Measurements from ENCODE around the gene SLC7A9. TPM values are rescaled to one million over a fixed set of nuclear protein-coding genes. Genes with fewer than 3 reads are reported as not detected.

The SLC7A9 gene
- polyA plus RNA-seq, 3 donors = 0.13 TPM; not detected in 2

DNA sequence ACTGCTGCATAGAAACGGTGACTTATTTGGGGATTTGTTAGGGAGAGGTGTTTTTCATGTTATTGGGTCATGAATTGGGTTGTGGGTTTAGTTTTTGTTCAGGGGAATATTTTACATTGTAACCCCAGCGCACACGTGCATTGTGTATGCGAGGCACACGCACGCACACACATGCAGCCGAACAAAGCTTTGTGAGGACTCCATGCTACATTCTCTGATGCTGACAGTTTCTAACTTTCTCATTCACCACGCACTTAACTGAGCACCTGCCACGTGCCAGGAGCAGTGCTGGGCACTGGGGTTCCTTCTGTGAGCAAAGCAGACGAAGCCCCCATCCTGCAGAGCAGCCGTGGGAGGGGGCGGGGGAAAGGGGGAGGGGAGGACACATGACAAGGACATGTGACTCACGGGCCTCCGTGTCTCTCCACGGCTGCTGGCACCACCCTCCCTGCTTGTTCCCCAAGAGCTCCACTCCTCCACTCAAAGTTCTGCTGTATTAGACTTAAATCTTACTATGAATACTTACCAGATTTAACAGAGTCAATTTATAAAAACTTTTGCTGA lies 55.6 kb downstream of the SLC7A9 start:
- Mint-ChIP-seq H3K4me3 (no peak overlapping the region), H3K4me1 (no peaks in the 10 kb centered on the region), H3K9me3 (no peaks in the 10 kb centered on the region), H3K36me3 (no peaks in the 10 kb centered on the region), H3K27me3 (ENCODE audit: low read depth in 3 of 3) (peaks cover 0 to 6% (median 6%) of the 10 kb centered on the region in 3 donors), H3K27ac (no peak overlapping the region)
- intact Hi-C loops (cut with micrococcal nuclease) = no loop called here
- 78% methylated on average over 7 of the region's 15 CpGs for WGBS (ENCODE audit: insufficient coverage)
- Histone ChIP-seq H3K79me2 (ENCODE audit: insufficient read depth, low read length) (no peaks in the 10 kb centered on the region), H3K9ac (ENCODE audit: insufficient read depth, low read length, poor library complexity, severe bottlenecking) (no peak overlapping the region), H3K9me3 (replicated peaks in 1 of 2; ENCODE audit: control insufficient read depth in 1 of 2, insufficient read depth in 1 of 2, low read length in 2 of 2) (no peaks in the 10 kb centered on the region), H3K36me3 (replicated peaks in 1 of 2; ENCODE audit: control insufficient read depth in 1 of 2, insufficient read depth in 2 of 2, low read length in 2 of 2) (no peaks in the 10 kb centered on the region), H2AFZ (ENCODE audit: insufficient read depth, low read depth, low read length, poor library complexity, severe bottlenecking) (no peak overlapping the region), H3K4me2 (replicated peaks; ENCODE audit: extremely low read depth, low read length, poor library complexity, severe bottlenecking) (no peak overlapping the region), H3K27me3 (ENCODE audit: control insufficient read depth in 2 of 2, insufficient read depth in 2 of 2, low read length in 2 of 2) (no peaks in the 10 kb centered on the region), H4K20me1 (ENCODE audit: insufficient read depth, low read length) (no peaks in the 10 kb centered on the region), H3K4me3 (replicated peaks in 1 of 3; ENCODE audit: low read depth in 2 of 3, low read length in 3 of 3) (no peak overlapping the region), H3K4me1 (ENCODE audit: control insufficient read depth in 1 of 2, insufficient read depth in 2 of 2, low read length in 2 of 2) (no peaks in the 10 kb centered on the region), H3K27ac (ENCODE audit: low read depth in 1 of 2, low read length in 2 of 2) (no peak overlapping the region)
- TF ChIP-seq, protein P1, sequence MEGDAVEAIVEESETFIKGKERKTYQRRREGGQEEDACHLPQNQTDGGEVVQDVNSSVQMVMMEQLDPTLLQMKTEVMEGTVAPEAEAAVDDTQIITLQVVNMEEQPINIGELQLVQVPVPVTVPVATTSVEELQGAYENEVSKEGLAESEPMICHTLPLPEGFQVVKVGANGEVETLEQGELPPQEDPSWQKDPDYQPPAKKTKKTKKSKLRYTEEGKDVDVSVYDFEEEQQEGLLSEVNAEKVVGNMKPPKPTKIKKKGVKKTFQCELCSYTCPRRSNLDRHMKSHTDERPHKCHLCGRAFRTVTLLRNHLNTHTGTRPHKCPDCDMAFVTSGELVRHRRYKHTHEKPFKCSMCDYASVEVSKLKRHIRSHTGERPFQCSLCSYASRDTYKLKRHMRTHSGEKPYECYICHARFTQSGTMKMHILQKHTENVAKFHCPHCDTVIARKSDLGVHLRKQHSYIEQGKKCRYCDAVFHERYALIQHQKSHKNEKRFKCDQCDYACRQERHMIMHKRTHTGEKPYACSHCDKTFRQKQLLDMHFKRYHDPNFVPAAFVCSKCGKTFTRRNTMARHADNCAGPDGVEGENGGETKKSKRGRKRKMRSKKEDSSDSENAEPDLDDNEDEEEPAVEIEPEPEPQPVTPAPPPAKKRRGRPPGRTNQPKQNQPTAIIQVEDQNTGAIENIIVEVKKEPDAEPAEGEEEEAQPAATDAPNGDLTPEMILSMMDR (IDR thresholded peaks at IDR 0.05) = no peak
- no peak for DNase-seq

DNA sequence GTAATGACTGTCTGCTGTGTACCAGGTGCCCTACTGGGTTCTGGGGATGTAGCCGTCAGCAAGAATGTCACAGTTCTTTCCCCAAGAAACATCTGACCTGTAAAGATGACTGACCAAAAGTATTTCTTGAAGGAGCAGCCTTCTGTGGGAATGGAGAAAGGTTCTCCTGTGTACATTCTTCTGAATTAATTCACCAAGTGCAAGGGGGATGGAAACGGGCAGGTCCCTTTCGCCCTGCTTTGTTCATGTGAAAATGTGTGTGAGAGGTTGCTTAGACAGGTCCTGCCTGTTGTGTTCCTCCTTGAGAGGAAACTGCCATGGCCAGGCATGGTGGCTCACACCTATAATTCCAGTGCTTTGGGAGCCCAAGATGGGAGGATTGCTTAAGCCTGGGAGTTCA lies 57.0 kb downstream of the SLC7A9 start:
- TF ChIP-seq, protein P1 (IDR thresholded peaks at IDR 0.05) = no peak
- H3K36me3 ChIP-seq (replicated peaks in 1 of 2; ENCODE audit: control insufficient read depth in 1 of 2, insufficient read depth in 2 of 2, low read length in 2 of 2) = no peaks in the 10 kb centered on the region
- no peak for DNase-seq
- H3K4me1 ChIP-seq (ENCODE audit: control insufficient read depth in 1 of 2, insufficient read depth in 2 of 2, low read length in 2 of 2) = no peaks in the 10 kb centered on the region
- no peak overlapping the region for H3K9ac ChIP-seq (ENCODE audit: insufficient read depth, low read length, poor library complexity, severe bottlenecking)
- H3K27me3 ChIP-seq (ENCODE audit: control insufficient read depth in 2 of 2, insufficient read depth in 2 of 2, low read length in 2 of 2) = no peaks in the 10 kb centered on the region
- Mint-ChIP-seq H3K4me3 (no peak overlapping the region), H3K9me3 (no peaks in the 10 kb centered on the region), H3K27me3 (ENCODE audit: low read depth in 3 of 3) (peaks cover 1 to 7% (median 6%) of the 10 kb centered on the region in 3 donors), H3K27ac (no peak overlapping the region), H3K4me1 (no peaks in the 10 kb centered on the region), H3K36me3 (no peaks in the 10 kb centered on the region)
- intact Hi-C loops (cut with micrococcal nuclease) = no loop called here
- no peaks in the 10 kb centered on the region for H4K20me1 ChIP-seq (ENCODE audit: insufficient read depth, low read length)
- H3K4me3 ChIP-seq (replicated peaks in 1 of 3; ENCODE audit: low read depth in 2 of 3, low read length in 3 of 3) = no peak overlapping the region
- no peaks in the 10 kb centered on the region for H3K79me2 ChIP-seq (ENCODE audit: insufficient read depth, low read length)
- no peaks in the 10 kb centered on the region for H3K9me3 ChIP-seq (replicated peaks in 1 of 2; ENCODE audit: control insufficient read depth in 1 of 2, insufficient read depth in 1 of 2, low read length in 2 of 2)
- no peak overlapping the region for H3K27ac ChIP-seq (ENCODE audit: low read depth in 1 of 2, low read length in 2 of 2)
- H2AFZ ChIP-seq (ENCODE audit: insufficient read depth, low read depth, low read length, poor library complexity, severe bottlenecking) = no peak overlapping the region
- no peak overlapping the region for H3K4me2 ChIP-seq (replicated peaks; ENCODE audit: extremely low read depth, low read length, poor library complexity, severe bottlenecking)
- 100% methylated on average over 2 of the region's 3 CpGs for WGBS (ENCODE audit: insufficient coverage)

Measured in CD14-positive monocyte (primary cell).